ENCODE data around the gene ZNF804B. TPM values are rescaled to one million over a fixed set of nuclear protein-coding genes. Genes with fewer than 3 reads are reported as not detected.

The ZNF804B gene
- total and polyA plus RNA-seq, 4 donors, result not detected

DNA sequence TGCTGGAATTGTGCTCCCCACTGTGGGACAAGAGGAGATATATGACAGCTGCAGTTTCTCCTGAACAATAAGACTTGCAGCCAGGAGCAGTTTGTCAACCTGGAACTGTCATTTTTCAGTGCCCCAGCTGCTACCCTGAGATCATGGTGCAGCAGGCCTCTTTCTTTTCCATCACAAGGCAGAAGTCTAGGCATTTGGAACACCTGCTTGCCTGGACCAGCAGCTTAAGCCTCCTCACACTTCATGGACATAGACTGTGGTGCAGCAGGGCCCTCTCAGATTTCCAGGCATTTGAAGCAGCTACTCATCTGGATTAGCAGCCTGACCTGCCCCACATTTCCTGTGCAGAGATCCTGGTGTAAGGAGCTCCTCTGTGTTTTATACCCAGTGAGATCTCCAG, 486.7 kb downstream of the ZNF804B start:
- no peak for DNase-seq (ENCODE audit: low spot score)
- no peaks in the 10 kb centered on the region for H3K4me1 ChIP-seq (ENCODE audit: control insufficient read depth in 4 of 4, insufficient read depth in 4 of 4, low read length in 3 of 4)
- no peak overlapping the region for H3K4me3 ChIP-seq (ENCODE audit: low read depth in 1 of 3, low read length in 3 of 3)
- no peaks in the 10 kb centered on the region for H3K27me3 ChIP-seq (ENCODE audit: control insufficient read depth in 4 of 4, insufficient read depth in 4 of 4, low read length in 3 of 4)
- no peak overlapping the region for H3K27ac ChIP-seq (ENCODE audit: low read depth in 1 of 2, low read length in 2 of 2)
- H3K36me3 ChIP-seq (ENCODE audit: control insufficient read depth in 4 of 4, insufficient read depth in 3 of 4, low read depth in 1 of 4, low read length in 3 of 4), result no peaks in the 10 kb centered on the region
- H3K9ac ChIP-seq (ENCODE audit: low read depth in 1 of 2, low read length in 2 of 2), result no peak overlapping the region
- H3K9me3 ChIP-seq (ENCODE audit: control insufficient read depth in 4 of 4, low read length in 3 of 4), result peaks cover 0 to 3% (median 0%) of the 10 kb centered on the region in 4 donors
- no peak for TF ChIP-seq FOXA2 (IDR thresholded peaks at IDR 0.05)
- TF ChIP-seq, protein P1, sequence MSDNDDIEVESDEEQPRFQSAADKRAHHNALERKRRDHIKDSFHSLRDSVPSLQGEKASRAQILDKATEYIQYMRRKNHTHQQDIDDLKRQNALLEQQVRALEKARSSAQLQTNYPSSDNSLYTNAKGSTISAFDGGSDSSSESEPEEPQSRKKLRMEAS (IDR thresholded peaks at IDR 0.05), result no peak
- TF ChIP-seq EGR1 (IDR thresholded peaks at IDR 0.05; ENCODE audit: low read depth in 2 of 2), result no peak
- no peak for TF ChIP-seq SP1 (IDR thresholded peaks at IDR 0.05)
- TF ChIP-seq, protein P2, sequence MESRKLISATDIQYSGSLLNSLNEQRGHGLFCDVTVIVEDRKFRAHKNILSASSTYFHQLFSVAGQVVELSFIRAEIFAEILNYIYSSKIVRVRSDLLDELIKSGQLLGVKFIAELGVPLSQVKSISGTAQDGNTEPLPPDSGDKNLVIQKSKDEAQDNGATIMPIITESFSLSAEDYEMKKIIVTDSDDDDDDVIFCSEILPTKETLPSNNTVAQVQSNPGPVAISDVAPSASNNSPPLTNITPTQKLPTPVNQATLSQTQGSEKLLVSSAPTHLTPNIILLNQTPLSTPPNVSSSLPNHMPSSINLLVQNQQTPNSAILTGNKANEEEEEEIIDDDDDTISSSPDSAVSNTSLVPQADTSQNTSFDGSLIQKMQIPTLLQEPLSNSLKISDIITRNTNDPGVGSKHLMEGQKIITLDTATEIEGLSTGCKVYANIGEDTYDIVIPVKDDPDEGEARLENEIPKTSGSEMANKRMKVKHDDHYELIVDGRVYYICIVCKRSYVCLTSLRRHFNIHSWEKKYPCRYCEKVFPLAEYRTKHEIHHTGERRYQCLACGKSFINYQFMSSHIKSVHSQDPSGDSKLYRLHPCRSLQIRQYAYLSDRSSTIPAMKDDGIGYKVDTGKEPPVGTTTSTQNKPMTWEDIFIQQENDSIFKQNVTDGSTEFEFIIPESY (IDR thresholded peaks at IDR 0.05), result no peak
- TF ChIP-seq YY1 (IDR thresholded peaks at IDR 0.05), result no peak
- TF ChIP-seq, protein P3, sequence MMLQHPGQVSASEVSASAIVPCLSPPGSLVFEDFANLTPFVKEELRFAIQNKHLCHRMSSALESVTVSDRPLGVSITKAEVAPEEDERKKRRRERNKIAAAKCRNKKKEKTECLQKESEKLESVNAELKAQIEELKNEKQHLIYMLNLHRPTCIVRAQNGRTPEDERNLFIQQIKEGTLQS (IDR thresholded peaks at IDR 0.05), result no peak
- TF ChIP-seq, protein P4, sequence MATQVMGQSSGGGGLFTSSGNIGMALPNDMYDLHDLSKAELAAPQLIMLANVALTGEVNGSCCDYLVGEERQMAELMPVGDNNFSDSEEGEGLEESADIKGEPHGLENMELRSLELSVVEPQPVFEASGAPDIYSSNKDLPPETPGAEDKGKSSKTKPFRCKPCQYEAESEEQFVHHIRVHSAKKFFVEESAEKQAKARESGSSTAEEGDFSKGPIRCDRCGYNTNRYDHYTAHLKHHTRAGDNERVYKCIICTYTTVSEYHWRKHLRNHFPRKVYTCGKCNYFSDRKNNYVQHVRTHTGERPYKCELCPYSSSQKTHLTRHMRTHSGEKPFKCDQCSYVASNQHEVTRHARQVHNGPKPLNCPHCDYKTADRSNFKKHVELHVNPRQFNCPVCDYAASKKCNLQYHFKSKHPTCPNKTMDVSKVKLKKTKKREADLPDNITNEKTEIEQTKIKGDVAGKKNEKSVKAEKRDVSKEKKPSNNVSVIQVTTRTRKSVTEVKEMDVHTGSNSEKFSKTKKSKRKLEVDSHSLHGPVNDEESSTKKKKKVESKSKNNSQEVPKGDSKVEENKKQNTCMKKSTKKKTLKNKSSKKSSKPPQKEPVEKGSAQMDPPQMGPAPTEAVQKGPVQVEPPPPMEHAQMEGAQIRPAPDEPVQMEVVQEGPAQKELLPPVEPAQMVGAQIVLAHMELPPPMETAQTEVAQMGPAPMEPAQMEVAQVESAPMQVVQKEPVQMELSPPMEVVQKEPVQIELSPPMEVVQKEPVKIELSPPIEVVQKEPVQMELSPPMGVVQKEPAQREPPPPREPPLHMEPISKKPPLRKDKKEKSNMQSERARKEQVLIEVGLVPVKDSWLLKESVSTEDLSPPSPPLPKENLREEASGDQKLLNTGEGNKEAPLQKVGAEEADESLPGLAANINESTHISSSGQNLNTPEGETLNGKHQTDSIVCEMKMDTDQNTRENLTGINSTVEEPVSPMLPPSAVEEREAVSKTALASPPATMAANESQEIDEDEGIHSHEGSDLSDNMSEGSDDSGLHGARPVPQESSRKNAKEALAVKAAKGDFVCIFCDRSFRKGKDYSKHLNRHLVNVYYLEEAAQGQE (IDR thresholded peaks at IDR 0.05), result no peak
- TF ChIP-seq HNF4G (IDR thresholded peaks at IDR 0.05), result no peak
- no peak for TF ChIP-seq HNF4A (conservative IDR thresholded peaks at IDR 0.05)

DNA sequence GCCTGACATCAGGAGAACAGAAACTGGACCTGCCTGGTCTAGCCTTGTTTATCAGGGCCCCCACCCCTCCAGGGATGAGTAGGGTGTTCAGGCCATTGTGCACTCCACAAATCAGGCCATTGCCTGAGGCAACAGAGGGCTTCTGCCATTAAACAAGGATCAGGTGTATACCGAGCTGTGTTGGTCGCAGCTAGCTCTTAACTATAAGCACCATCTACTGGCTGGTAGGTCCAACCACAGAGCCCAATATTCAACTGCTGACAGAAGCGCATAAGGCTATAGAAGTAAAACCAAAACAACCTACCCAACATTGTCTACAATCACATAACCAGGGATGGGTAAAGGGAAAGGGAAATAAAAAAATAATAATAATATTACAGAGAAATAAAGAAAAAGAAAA, 487.7 kb downstream of the ZNF804B start:
- H3K27me3 ChIP-seq (ENCODE audit: control insufficient read depth in 4 of 4, insufficient read depth in 4 of 4, low read length in 3 of 4), result no peaks in the 10 kb centered on the region
- no peak for DNase-seq (ENCODE audit: low spot score)
- peaks cover 0 to 3% (median 0%) of the 10 kb centered on the region in 4 donors for H3K9me3 ChIP-seq (ENCODE audit: control insufficient read depth in 4 of 4, low read length in 3 of 4)
- 81% methylated on average over 3 of the region's 3 CpGs for WGBS
- TF ChIP-seq HNF4G (IDR thresholded peaks at IDR 0.05) (no peak), JUND (IDR thresholded peaks at IDR 0.05) (no peak), RXRA (IDR thresholded peaks at IDR 0.05) (no peak), RAD21 (IDR thresholded peaks at IDR 0.05) (no peak), EGR1 (IDR thresholded peaks at IDR 0.05; ENCODE audit: low read depth in 2 of 2) (no peak), HNF4A (conservative IDR thresholded peaks at IDR 0.05) (no peak), YY1 (IDR thresholded peaks at IDR 0.05) (no peak), NR2F2 (IDR thresholded peaks at IDR 0.05) (no peak)
- TF ChIP-seq, protein P3 (IDR thresholded peaks at IDR 0.05), result no peak
- TF ChIP-seq, protein P1 (IDR thresholded peaks at IDR 0.05), result no peak
- TF ChIP-seq, protein P4 (IDR thresholded peaks at IDR 0.05), result no peak
- TF ChIP-seq, protein P2 (IDR thresholded peaks at IDR 0.05), result no peak
- no peaks in the 10 kb centered on the region for H3K4me1 ChIP-seq (ENCODE audit: control insufficient read depth in 4 of 4, insufficient read depth in 4 of 4, low read length in 3 of 4)
- H3K27ac ChIP-seq (ENCODE audit: low read depth in 1 of 2, low read length in 2 of 2), result no peak overlapping the region
- H3K4me3 ChIP-seq (ENCODE audit: low read depth in 1 of 3, low read length in 3 of 3), result no peak overlapping the region
- H3K36me3 ChIP-seq (ENCODE audit: control insufficient read depth in 4 of 4, insufficient read depth in 3 of 4, low read depth in 1 of 4, low read length in 3 of 4), result no peaks in the 10 kb centered on the region
- H3K9ac ChIP-seq (ENCODE audit: low read depth in 1 of 2, low read length in 2 of 2), result no peak overlapping the region

Data from liver (tissue), 9 donors.